NCI-H2171 treated with DMSO at 0.1 percent for 48 hours (cell line): Measurements from ENCODE around the gene SIK3.
"Not testable (repeated sequence)": the region's sequence is repeated elsewhere in the genome, so short reads cannot be mapped to it uniquely, and the experiment has no call there.

Experiments
- DNase-seq: peaks from one replicate; lab custom pipeline; 2025; lab: John Stamatoyannopoulos, UW

The SIK3 gene

DNA sequence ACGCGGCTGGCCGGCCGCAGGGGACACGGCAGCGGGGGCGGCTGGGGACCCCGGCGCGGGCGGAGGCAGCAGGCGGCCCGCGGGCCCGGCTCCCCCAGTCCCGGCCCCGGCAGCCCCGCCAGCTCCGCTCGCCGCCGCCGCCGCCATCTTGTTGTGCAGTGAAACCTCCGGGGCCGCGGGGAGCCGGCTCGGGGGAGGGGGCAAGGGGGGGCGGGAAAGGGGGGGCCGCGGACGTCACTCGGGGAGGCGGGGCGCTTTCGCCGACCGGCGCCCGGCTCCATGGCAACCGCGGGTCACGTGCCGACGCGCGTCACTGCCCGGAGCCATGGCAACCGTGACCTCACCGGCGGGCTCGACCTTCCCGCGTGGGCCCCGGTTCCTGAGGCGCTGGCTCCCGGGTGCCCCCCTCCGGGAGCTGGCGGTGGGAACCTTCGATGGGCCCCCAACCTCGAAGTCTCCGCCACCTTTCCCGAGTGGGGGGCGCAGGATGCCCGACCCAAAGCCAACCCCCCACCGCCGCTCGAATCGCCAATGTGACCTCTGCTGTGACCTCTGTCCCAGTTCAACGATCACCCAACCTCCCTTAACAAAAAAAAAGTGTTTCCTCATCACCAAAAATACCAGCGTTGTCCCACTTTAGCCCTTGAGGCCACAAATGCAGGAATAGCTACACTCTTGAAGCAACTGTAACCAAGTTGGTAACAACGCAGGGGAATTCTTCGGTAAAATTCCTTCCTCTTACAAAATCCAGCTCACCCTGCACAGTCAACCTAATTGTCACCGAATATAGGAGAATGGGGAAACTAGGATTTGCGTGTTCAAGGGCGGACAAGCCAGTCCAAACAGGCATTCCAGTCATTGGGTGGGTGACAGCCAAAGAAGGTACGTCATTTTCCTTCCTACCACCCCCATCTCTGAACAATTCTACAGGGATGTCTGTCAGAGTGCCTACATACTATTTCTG is at the start of gene SIK3:
SIK3 (minus strand) TSS at position 160 of the 964 bp plus-strand sequence; CDS start at position 147, 13 bp downstream.
- peak; percentile 81 for DNase-seq

DNA sequence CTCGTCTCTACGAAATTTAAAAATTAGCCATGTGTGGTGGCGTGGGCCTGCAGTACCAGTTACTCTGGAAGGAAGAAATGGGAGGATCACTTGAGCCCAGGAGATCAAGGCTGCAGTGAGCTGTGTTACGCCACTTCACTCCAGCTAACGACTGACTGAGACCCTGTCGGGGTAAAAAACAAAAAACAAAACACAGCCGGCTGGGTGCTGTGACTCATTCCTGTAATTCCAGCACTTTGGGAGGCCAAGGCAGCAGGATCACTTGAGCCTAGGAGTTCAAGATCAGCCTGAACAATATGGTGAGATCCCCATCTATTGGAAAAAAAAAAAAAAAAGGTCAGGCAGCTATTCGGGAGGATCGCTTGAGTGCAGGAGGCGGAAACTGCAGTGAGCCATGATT is 48.3 kb upstream of the SIK3 start:
- DNase-seq, result no peak

DNA sequence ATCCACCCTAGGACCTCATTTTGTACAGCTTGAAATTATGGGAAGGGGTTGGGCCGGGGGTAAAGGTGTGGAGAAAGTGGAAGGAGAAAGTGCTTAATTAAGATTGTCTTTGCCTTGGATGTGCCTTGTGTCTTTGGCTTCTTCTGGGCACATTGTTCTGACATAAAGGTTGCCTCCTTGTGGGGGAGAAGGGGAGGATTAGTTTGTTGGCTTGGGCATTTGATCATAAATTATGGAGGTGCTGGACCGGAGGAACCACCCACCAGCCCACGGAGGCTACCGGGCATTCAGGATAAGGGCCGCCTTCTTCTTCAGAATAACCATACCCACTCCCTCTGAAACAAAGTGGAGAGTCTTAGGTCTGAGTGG is 47.1 kb upstream of the SIK3 start:
- no peak for DNase-seq

DNA sequence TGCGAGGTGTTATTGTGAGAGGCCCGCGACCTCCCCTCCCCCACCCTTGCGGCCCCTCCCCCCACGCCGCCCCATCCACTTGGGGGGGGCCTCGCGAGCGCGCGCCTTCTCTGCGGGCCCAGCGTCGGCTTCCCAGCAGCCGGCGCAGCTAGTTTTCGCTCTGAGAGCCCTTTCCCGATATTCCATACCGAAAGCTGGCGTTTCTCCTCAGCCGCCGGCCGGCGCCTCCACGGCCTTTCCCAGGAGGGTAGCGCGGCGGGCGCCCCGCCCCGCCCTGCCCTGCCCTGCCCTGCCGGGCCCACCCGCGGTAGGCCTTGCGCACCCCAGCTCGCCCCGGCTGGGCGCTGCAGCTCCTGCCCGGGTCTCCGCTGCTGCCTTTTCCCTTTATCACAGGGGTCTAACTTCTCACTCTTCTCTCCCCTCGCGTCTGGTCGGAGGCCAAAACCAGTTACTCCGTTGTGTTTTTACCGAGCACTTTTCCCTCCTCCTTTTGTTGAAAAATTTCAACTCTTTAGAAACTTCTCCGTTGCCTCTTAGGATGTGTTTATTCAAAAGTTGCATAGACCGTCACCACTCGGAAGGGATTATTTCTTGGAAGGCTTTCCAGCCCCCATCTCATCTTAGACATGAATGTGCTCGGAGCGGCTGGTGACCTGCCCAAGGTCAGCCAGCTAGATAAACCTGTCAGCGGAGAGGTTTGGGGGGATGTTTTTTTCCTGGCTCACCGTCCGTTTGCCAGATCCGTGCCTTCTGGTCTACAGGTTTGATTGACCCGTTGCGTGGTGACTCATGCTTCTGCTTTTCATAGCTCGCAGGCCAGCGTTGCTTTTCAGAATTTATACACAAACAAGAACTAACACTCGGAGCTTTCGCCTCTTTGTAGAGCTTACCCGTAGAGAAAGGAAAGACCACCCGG is 46.5 kb upstream of the SIK3 start:
- peak; percentile 55 for DNase-seq

DNA sequence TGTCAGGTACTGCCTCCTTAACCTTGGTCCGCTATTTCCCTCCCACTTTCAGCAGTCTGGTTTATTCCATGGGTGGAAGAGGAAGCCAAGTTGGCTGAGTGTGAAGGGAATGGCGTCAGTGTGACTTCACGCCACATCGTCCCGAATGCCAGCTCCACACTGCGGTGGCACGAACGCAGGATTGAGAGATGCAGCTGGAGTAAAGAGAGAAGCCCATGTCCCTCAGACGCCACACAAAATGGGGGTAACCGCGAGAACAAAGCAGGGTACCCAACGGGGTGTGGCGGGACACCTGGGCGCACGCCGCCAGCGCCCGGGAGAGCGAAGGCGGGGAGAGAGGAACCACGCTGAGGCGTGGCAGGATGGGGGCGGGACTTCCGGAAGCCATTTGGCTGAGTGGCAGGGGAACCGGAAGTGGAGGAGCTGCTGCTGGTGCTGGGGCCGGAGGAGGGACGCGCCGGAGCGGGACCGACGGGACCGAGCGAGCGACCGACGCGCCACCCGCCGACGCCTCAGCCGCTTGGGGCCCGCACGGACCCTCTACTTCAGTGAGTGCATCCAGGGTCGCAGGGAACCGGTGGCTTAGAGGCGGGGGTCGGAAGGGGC is 45.7 kb upstream of the SIK3 start, which contains the start of gene PAFAH1B2:
PAFAH1B2 (plus strand) TSS at position 417 of the 606 bp plus-strand sequence. CDS start 8,161 bp downstream, outside the sequence.
- DNase-seq, result peak; percentile 92

DNA sequence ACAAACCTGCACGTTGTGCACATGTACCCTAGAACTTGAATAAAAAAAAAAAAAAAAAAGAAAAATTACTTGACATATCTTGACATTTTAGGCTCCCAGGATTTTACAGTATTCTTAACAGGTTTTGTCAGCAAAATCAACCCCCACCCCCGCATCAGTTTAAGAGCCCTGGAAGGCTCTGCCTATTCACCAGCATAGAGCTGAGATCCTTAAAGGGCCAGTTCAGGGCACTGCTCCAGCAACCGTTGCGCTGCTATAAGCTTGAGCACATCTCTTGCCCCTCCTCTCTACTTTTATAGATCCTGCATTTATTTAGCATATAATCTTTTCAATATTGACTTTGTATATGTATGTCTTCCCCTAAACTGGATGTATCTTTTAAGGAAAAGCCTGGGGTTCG is 45.2 kb upstream of the SIK3 start:
- no peak for DNase-seq

DNA sequence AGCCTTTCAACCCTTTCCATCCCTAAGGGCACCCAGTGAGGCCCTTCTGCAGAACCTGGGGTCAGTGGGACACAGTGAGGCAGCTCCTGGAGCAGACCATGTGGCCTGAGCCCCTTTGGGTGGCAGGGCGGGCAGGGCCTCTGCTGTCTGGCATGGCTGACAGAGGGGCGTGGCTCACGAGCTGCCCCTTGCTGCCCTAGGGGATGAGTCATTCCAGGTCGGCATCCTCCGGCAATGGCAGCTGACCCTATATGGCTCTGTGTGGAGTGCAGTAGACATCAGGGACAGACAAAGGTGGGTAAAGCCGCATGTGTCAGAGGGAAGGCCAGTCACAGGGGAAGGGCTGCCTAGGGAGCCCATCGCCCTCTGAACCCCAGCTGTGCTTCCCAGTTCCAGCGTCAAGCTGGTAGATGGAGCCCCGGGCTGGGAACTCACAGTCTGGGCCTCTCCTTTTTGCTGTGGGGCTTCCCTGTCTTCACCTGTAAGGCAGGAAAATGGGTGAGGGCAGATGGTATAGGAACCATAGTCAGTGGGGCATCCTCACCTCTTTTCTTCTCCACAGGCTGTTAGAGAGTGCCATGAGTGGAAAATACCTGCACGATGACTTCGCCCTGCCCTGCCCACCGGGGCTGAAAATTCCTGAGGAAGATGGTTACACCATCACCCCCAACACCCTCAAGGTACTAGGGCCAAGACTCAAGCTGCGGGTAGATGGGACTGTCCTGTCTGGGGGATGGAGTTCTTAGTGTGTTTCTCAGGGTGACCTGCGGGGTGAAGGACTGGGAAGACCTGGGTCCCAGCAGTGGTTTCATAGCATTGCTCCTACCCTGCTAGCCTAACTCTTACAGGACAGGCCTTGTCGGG is 39.2 kb upstream of the SIK3 start:
- not testable (repeated sequence) for DNase-seq

DNA sequence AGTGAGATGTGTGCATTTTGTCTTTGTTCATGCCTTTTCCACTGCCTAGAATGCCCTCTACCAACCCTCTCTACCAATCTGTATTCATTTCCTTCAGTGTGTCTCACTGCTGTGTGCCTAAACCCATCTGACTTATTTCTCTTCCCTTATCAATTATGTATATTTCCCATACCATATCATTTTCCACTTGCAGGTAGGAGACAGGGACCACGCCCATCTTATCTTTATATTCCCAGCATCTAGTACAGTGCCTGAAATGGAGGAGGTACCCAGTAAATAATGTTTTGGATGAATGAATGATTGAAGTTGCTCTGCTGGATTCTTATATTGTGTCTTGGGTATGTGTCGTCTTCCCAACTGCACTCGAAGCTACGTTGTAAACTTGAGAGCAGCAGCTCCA is 36.8 kb upstream of the SIK3 start:
- DNase-seq, result not testable (repeated sequence)

DNA sequence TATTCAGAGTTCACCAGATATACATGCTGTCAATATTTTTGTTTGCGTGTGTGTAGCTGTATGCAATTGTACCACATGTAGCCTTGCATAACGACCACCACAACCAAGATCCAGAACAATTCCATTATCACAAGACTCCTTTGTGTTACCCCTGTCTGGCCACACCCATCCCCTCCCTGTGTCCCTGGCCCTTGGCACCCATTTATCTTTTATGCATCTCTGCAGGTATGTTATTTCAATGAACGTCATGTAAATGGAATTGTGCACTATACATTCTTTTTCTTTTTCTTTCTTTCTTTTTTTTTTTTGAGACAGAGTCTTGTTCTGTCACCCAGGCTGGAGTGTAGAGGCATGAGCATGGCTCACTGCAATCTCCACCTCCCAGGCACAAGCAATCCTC is 36.2 kb upstream of the SIK3 start:
- no peak for DNase-seq

DNA sequence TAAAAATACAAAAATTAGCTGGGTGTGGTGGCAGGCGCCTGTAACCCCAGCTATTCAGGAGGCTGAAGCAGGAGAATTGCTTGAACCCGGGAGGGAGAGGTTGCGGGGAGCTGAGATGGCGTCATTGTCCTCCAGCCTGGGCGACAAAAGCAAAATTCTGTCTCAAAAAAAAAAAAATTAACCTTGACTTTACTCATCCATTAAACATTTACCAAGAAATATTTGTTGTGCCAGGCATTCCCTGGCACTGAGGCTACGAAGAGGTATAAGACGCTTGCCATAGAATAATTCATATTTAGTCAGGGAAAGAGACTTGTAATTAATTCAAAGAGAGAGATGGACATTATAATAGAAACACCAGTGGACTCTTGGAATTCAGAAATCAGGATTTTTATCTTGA is 32.7 kb upstream of the SIK3 start:
- no peak for DNase-seq

DNA sequence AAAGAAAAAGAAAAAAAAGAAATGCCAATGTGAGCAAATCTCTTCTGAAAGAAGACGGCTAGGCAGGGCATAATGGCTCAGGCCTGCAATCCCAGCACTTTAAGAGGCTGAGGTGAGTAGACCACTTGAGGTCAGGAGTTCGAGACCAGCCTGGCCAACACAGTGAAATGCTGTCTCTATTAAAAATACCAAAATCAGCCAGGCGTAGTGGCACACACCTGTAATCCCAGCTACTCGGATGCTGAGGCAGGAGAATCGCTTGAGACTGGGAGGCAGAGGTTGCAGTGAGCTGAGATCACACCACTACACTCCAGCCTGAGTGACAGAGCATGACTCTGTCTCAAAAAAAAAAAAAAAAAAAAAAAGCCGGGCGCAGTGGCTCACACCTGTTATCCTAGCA is 32.2 kb upstream of the SIK3 start:
- not testable (repeated sequence) for DNase-seq

DNA sequence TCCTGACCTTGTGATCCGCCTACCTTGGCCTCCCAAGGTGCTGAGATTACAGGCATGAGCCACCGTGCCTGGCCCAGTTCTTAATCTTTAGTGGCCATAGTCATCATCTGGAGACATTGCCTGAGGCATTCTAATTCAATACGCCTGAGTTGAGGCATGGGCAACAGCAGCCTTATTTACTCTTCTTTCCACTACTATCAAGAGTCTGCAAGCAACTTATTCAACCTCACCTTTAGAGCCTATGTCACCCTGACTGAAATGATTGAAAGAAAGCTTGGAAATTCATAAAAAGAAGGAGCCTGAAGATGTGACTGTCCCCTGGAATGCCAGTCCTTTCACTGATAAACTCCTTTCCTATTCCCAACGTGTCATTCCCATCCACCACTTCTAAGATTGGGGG is 30.1 kb upstream of the SIK3 start:
- DNase-seq, result no peak

DNA sequence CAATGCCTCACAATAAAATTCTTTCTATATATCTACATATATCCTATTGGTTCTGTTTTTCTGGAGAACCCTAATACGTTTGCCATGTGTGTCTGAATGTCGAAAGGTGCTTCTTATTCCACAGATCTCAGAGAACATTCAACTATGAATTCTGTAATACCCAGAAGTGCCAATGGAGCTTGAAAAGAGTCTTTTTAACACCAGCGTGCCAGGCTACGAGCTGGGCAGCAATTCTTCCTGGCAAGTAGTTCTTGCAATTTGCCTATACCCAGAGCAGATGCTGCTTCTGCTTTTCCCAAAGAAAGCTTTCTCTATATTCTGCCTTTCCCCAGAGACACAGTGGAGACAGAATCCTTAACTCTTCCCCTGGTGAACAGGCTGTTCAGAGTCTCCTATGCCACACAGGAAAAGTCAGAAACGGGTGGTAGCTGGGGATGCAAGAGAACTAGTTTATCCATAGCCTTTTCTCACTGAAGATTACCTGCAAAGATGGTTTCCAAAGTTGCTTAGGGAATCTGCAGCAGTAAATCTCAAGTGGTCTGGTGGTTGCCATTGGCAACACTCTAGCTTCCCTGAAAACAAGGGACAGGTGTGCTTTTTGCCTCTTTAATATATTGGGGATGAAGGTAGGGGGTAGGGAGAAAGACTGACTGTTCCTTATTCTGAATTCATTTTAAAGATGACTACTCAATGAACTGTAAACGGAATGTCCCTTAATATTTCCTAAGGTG is 29.1 kb upstream of the SIK3 start:
- DNase-seq, result peak; percentile 64

DNA sequence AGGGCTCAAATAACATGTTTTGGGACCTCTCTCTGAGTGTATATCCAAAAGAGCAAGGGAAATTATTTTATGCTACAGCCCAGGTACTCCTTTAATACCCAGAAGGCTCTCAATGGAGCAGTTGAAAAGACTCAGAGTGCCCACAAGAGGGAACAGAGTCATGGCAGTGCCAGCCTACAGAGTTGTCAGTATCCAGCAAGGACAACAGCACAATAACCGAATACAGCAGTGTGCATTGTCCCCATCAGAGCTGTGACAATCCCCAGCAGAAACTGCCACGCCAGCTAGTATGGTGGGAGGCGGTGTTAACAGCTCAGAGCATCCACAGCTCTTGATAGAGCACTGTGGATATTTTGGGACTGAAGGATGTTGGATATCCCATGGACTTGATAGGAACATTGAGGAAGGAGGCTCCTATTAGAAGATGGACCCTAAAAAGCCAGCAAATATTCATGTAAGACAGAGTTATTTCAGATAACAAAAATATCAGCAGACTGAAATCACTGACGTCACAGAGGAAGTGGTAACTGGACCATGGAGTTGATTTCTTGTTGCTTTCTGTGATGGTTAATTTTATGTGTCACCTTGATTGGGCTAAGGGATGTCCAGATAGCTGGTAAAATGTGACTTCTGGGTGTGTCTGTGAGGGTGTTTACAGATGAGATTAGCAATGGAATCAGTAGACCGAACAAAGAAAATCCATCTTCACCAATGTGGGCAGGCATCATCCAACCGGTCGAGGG is 28.2 kb upstream of the SIK3 start:
- no peak for DNase-seq

DNA sequence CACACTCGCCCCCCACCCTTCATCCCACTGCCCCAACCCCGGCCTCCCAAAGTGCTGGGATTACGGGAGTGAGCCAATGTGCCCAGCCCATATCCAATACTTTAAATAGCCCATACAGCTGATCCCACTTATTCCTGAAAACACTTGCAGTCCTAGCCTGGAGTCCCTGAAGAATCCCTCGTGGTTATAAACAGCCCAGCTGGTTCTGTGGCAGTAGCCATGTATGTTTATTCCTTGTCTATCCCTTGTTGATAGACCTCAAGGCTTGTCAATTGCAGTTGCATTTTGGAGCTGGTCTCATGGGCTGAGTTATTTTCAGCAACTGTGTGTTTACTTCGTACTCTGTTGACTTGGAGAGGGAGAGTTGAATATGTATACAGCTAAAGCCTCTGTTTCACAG is 24.3 kb upstream of the SIK3 start:
- no peak for DNase-seq

DNA sequence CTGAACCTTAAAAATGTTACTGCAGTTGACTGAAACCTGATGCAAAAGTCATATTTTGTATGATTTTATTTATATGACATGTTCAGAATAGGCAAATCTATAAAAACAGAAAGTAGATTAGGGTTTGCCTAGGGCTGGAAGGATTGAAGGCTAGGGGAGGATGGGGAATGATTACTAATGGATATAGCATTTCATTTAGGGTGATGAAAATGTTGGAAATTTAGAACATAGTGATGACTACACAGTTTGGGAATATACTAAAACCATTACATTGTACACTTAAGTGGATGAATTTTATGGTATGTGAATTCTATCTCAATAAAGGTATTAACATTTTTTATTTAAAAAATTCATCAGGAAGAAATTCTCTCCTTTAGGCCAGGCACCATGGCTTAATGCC is 22.9 kb upstream of the SIK3 start:
- DNase-seq, result no peak

DNA sequence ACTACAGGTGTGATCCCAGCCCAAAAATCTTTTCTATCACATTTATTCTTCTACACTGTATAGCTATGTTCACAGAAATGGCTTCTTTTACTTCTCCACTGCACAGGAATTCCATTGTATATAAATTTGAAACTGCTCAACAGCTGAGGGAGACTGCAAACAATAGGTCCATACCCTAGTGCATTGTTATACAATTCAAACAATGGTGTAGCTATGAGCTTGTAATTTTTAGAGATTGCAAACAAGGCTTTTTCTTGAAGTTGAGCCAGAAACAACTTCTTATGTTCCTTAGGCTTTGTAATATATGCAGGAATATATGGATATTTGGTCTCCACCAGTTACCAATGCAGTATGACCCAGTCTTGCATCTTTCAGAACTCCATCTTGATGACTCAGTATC is 19.5 kb upstream of the SIK3 start:
- DNase-seq, result no peak

DNA sequence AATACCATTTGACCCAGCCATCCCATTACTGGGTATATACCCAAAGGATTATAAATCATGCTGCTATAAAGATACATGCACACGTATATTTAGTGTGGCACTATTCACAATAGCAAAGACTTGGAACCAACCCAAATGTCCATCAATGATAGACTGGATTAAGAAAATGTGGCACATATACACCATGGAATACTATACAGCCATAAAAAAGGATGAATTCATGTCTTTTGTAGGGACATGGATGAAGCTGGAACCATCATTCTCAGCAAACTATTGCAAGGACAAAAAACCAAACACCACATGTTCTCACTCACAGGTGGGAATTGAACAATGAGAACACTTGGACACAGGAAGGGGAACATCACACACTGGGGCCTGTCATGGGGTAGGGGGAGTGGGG is 14.7 kb upstream of the SIK3 start:
- not testable (repeated sequence) for DNase-seq

DNA sequence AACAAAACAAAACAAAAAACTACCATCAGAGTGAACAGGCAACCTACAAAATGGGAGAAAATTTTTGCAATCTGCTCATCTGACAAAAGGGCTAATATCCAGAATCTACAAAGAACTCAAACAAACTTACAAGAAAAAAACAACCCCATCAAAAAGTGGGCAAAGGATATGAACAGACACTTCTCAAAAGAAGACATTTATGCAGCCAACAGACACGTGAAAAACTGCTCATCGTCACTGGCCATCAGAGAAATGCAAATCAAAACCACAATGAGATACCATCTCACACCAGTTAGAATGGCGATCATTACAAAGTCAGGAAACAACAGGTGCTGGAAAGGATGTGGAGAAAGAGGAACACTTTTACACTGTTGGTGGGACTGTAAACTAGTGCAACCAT is 14.3 kb upstream of the SIK3 start:
- not testable (repeated sequence) for DNase-seq
